DMS53 treated with DMSO at 0.1 percent for 48 hours (cell line): Measurements from ENCODE around the gene TMEM248.
"Not testable (repeated sequence)": the region's sequence is repeated elsewhere in the genome, so short reads cannot be mapped to it uniquely, and the experiment has no call there.

Experiments
- DNase-seq: peaks from one replicate; lab custom pipeline; 2025; ENCODE audit not compliant: unreplicated experiment; lab: John Stamatoyannopoulos, UW

The TMEM248 gene

GRCh38 chr7:66908598-66908997 lies 12.4 kb upstream of the TMEM248 start:
- not testable (repeated sequence) for DNase-seq

- peak; percentile 14 for DNase-seq
Measured at GRCh38 chr7:66910789-66911188, 10.2 kb upstream of the TMEM248 start.

GRCh38 chr7:66911191-66911590 lies 9.8 kb upstream of the TMEM248 start:
- DNase-seq: not testable (repeated sequence)

DNA sequence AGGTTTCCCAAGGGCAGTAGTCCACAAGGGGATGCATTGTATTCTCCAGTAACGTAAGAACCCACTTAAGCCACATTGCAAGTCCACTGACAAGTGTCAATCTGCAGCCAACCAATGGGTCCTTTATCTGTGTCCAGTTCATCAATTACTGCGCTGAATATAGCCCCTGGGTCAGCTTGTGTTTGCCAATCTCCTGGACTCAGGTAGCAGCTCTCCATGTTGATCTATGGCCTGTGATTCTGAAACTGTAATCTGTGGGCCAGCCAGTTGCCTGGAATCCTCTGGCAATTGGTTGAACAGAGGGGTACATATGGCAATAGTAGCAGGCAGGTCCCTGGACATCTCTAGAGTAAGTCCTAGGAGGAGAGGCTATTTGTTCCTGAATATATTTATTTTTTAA lies 8.8 kb upstream of the TMEM248 start:
- DNase-seq: no peak

GRCh38 chr7:66913118-66914037 lies 7.6 kb upstream of the TMEM248 start:
- DNase-seq: no peak

DNA sequence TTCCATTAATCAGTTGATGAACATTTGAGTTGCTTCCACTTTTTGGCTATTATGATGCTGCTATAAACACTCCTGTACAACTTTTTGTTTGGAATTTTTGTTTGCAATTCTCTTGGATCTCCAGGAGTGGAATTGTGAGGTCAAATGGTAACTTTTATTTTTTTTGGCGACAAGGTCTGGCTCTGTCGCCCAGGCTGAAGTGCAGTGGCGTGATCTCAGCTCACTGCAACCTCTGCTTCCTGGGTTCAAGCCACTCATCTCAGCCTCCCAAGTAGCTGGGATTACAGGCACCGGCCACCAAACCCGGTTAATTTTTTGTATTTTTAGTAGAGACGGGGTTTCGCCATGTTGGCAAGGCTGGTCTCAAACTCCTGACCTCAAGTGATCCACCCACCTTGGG lies 3.1 kb upstream of the TMEM248 start:
- not testable (repeated sequence) for DNase-seq

DNA sequence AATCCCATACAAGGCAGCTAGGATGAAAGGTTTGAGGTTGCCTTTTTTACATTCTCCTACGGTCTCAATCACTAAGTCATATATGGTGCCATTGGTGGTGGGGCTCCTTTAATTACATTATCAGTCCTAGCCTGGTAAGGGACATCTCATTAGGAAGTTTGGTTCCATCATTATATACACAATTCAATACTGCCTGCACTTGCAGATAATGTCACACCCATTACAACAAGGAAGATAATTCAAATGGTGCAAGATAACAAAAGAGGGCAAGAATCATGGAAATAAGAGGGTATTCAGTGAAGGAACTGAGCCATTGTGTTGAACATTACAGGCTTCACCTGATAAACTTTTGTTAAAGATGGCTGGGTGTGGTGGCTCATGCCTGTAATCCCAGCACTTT lies 1.7 kb upstream of the TMEM248 start:
- DNase-seq: no peak

DNA sequence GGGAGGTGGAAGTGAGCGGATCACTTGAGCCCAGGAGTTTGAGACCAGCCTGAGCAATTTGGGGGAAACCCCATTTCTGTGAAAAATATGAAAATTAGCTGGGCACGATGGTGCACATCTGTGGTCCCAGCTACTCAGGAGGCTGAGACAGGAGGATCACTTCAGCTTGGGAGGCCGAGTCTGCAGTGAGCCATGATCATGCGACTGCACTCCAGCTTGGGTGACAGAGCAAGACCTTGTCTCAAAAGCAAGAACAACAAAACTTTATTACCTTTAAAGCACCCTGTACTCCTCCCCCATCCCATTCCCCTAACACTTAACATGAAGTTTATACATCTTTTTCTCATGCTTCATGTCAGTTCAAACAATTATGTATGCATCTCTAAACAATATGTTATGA lies 1.3 kb upstream of the TMEM248 start:
- DNase-seq: no peak

DNA sequence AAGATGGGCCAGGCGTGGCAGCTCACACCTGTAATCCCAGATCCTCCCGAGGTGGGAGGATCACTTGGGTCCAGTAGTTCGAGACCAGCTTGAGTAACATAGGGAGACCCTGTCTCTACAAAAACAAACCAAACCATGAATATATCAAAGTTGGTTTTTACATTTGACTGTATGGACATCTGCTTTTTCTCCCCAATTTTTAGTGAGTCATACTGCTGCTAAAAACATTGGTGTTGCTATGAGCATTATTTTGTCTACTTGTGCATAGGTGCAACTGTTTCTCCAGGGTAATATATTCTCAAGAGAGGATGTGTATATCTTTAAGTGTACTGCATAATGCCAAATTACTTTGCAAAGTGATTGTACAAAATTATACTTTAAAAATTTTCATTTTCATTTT lies 769 bp upstream of the TMEM248 start:
- no peak for DNase-seq

DNA sequence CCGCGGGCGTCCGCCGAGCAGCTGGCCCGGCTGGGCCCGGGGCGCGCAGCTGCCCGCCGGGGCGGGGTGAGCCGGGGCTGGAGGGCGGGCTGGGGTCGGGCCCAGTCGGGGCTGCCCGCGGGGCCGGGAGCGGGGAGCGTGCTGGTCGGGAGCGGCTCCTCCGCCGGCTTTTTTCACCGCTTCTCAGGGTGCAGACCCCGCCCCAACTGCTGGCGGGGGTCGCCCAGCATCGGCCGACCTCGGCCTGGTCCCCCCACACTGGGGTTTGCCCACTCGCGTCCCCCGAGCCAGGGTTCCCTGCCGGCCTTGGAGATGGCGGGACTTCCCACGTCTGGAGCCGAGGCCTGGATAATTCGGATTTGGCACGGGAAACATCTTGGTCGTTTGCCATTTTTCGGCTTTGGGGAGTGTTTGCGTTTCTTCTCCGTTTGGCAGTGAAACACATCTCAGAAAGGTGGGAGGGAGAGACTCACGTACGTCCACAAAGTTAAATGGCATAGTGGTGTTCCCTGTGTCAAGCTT lies 432 bp downstream of the TMEM248 start:
- no peak for DNase-seq

GRCh38 chr7:66921918-66922486 lies 977 bp downstream of the TMEM248 start:
- DNase-seq: peak; percentile 22

DNA sequence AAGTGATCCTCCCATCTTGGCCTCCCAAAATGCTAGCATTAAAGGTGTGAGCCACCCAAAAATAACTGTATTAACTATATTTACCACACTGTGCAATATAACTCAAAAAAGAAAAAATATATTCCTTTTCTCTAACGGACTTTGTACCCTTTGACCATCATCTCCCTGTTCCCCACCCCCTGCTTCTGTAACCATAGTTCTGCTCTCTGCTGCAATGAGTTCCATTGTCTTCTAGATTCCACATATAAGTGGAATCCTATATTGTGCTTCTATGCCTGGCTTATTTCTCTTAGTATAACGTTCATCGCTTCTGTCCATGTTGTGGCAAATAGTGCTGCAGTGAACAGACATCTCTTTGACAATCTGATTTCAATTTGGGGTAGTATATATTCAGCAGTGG lies 4.2 kb downstream of the TMEM248 start:
- no peak for DNase-seq

DNA sequence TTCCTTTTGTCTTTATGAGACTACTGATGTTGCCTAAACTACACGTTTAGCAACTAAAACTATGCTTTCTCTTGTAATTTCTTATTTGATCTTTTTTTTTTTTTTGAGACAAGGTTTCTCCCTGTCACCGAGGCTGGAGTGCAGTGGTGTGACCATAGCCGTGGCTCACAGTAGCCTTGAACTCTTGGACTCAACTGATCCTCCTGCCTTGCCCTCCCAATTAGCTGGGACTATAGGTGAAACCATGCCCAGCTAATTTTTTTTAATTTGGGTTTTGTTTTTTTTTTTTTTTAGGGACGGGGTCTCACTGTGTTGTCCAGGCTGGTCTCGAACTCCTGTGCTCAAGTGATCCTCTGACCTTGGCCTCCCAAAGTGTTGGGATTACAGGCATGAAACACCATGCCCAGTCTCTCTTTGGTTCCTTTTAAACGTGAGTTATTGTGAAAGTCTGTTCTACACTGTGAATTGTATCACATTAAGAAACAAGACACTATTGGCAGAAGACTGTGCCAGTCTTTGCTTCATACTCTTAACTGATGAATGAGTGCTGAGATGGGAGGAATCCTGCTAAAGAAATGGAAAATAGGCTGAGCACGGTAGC lies 6.4 kb downstream of the TMEM248 start:
- no peak for DNase-seq

- DNase-seq: no peak
Measured at GRCh38 chr7:66928388-66928787, 7.4 kb downstream of the TMEM248 start.

DNA sequence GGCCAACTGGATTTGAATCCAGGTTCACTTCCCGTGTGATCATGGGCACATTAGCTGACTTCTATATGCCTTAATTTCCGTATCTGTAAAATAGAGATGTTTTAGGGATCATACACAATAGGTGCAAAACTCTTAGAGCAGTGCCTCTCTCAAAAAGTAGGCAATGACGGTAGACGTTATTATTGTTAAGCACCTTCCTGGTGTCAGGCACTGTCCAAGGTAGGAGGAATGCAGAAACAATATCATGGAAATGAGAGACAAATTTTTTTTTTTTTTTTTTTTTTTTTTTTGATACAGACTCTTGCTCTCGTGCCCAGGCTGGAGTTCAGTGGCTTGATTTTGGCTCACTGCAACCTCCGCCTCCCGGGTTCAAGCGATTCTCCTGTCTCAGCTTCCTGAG lies 8.1 kb downstream of the TMEM248 start:
- DNase-seq: no peak

DNA sequence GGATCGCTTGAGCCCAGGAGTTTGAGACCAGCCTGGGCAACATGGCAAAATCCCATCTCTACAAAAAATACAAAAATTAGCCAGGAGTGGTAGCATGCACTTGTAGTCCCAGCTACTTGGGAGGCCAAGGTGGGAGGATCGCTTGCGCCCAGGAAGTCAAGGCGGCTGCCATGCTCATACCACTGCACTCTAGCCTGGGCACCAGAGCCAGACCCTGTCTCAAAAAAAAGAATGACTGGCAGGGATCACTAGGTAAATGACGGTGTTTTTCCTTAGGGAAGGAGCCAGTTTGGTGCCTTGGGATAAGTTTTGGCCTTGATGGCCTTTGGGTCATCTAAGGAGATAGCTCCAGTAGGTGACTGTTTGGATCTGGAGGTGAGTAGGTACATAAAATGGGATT lies 8.9 kb downstream of the TMEM248 start:
- no peak for DNase-seq

DNA sequence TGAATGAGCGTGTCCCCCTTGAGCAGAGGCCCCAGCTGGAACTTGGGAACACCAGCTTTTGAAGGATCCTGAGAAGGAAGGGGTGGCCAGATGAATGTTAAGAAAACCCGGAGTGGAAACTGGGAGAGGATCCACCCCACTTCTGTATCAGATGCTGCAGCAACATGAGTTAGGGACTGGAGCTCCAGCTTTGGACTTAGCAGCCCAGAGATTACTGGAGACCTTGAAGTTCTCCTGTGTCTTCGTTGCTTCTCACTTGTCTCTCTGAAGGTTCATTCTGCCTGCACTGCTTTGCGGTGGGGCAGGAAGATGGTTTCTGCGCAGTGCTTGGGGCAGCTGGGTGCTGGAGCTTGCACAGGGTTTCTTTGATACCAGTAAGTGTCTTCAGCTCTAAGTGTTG lies 9.3 kb downstream of the TMEM248 start:
- no peak for DNase-seq

DNA sequence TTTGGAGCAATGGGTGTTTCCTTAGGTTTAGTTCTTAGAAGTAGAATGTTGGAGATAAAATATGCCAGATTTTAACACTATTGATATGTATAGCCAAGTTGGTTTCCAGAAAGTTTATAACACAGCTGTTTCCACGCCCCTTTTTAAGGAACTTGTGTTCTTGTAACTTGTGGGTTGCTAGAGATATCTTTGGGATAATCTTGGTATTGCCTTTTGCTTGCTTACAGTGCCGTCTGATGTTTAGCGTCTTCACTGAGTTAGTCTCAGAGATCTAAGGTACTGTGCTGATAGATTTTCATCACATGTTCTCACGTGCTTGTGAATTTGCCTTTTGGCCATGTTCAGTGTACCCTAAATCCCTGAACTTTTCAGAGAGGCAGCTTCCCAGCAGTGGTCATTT lies 12.4 kb downstream of the TMEM248 start:
- no peak for DNase-seq

DNA sequence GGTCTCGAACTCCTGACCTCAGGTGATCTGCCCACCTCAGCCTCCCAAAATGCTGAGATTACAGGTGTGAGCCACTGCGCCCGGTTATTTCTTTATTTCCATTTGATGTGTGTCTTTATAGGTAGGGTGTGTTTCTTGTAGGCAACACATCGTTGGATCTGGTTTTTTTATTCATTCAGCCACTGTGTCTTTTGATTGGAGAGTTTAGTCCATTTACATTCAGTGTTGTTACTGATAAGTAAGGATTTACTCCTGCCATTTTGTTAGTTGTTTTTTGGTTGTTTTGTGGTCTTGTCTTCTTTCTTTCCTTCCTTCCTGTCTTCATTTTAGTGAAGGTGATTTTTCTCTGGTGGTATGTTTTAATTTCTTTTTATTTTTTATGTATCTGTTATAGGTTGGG lies 16.9 kb downstream of the TMEM248 start:
- DNase-seq: no peak

DNA sequence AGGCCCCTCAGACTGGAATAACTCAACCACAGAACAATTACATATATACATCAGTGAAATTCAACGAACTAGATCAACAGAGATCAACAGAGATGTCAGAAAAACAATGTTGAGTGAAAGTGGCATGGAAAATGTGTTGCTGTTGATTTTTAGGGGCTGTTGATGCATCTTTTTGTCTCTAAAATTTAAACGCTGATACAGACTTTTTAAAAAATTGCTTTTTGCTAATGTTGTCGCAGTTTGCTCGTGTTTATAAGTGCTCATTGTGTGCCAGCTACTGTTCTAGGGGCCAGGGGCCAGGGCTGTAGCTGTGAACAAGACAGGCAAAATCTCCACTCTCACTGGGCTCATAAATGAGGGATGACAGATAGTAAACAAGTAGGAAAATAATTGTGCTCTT lies 18.3 kb downstream of the TMEM248 start:
- no peak for DNase-seq

DNA sequence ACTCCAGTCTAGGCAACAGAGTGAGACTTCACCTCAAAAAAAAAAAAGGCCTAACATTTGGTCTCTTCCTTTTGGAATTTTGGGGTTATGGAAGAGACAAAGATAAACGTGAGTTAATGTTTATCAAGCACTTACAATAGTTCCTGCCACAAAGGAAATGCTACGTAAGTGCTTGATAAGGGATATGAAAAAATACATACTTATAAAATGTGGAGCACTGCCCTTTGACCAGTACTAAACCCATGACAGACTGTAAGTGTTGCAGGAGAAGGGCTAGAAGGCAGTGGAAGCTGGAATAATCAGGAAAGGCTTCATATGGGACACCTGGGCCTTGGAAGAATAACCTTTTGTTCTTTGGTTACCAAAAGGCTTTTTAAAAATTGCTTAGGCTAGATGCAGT lies 25.5 kb downstream of the TMEM248 start:
- no peak for DNase-seq

GRCh38 chr7:66948480-66949109 lies 27.6 kb downstream of the TMEM248 start:
- DNase-seq: no peak
